ENCODE results near the gene ADAMTS12. TPM values are rescaled to one million over a fixed set of nuclear protein-coding genes. Genes with fewer than 3 reads are reported as not detected.
"Not testable (repeated sequence)": the region's sequence is repeated elsewhere in the genome, so short reads cannot be mapped to it uniquely, and the experiment has no call there.

The ADAMTS12 gene
- total and polyA plus RNA-seq, 3 experiments from 2014 or later, result not detected

DNA sequence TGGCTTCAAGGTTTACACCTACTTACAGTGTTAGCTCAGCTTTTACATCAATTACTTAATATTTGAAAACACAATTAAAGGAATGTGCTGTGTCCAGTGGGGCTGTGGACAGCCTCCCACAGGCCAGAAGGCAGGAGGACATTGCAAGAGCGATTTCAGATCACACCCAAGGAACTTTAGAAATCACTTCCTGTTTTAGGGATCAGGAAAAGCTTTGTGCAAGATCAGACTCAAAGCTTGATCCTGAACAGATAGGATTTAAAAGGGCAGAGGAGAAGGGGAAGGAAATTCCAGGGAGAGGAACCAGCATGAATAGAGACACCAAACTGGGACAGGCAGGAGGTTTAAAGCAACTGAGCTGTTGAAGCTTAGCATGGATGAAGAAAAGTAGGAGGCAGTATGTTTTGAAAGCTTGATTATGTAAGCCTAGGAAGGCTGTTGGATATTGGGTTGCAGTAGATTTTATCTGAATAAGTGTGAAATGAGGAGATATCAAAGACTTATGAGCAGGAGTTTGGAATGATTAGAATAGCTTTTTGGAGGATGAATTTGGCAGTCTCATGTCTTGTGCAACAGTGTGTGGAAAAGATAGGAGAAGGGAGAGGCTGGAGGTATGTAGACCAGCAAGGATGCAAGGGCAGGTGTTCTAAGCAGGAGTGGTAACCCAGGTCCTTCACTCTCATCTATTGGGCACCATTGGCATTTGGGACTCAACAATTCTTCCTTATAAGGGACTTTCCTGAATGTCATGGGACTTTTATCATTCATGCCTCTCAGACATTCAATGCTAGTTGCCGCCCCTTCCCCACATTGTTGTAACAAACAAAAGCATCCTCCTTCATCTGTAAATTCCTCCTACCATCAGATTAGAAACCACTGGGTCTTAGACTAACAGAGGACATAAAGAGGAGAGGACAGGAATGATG lies 327.5 kb downstream of the ADAMTS12 start:
- H3K27ac ChIP-seq (ENCODE audit: low read depth, low read length), result no peak overlapping the region
- Mint-ChIP-seq H3K4me3 (no peak overlapping the region), H3K27ac (peak overlapping the region in 1 of 8 donors; percentile 28), H3K36me3 (no peaks in the 10 kb centered on the region), H3K4me1 (no peaks in the 10 kb centered on the region), H3K27me3 (peaks cover 0 to 13% of the 10 kb centered on the region in 2 donors), H3K9me3 (no peaks in the 10 kb centered on the region)
- POLR2A ChIA-PET, result no interaction called here
- no peaks in the 10 kb centered on the region for H3K9me3 ChIP-seq (ENCODE audit: low read length)
- DNase-seq, result no peak
- H3K4me1 ChIP-seq (ENCODE audit: insufficient read depth, low read length), result no peaks in the 10 kb centered on the region
- no peak overlapping the region for H3K4me3 ChIP-seq (ENCODE audit: low read length)
- CTCF ChIA-PET, result no interaction called here
- H3K27me3 ChIP-seq (ENCODE audit: insufficient read depth, low read length, poor library complexity, severe bottlenecking), result no peaks in the 10 kb centered on the region
- H3K36me3 ChIP-seq (ENCODE audit: insufficient read depth, low read length), result no peaks in the 10 kb centered on the region

DNA sequence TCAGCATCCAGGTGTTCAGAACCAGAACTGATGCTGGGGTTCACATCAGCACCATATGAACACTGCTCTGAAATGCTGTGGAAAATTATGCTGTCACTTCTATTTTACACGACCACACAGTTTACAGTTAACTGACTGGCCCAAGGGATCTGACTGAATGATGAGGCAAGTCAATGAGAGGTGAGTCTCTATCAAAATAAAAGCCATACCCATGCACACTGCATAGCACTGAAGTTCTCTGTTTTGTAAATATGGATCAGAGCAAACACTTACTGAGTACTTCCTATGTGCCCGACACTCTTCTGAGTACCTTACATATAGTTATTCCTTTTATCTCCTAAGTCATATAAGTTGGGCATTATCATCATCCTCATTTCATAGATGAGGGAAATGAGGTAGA lies 328.3 kb downstream of the ADAMTS12 start:
- H3K27ac Mint-ChIP-seq, result no peak overlapping the region
- H3K27me3 Mint-ChIP-seq, result peaks cover 0 to 13% of the 10 kb centered on the region in 2 donors
- H3K4me3 ChIP-seq (ENCODE audit: low read length), result no peak overlapping the region
- H3K9me3 Mint-ChIP-seq, result no peaks in the 10 kb centered on the region
- no peaks in the 10 kb centered on the region for H3K27me3 ChIP-seq (ENCODE audit: insufficient read depth, low read length, poor library complexity, severe bottlenecking)
- H3K4me1 ChIP-seq (ENCODE audit: insufficient read depth, low read length), result no peaks in the 10 kb centered on the region
- ChIA-PET POLR2A (no interaction called here), CTCF (no interaction called here)
- DNase-seq, result no peak
- H3K36me3 Mint-ChIP-seq, result no peaks in the 10 kb centered on the region
- no peaks in the 10 kb centered on the region for H3K36me3 ChIP-seq (ENCODE audit: insufficient read depth, low read length)
- H3K4me1 Mint-ChIP-seq, result no peaks in the 10 kb centered on the region
- H3K4me3 Mint-ChIP-seq, result no peak overlapping the region
- H3K27ac ChIP-seq (ENCODE audit: low read depth, low read length), result no peak overlapping the region
- H3K9me3 ChIP-seq (ENCODE audit: low read length), result no peaks in the 10 kb centered on the region

DNA sequence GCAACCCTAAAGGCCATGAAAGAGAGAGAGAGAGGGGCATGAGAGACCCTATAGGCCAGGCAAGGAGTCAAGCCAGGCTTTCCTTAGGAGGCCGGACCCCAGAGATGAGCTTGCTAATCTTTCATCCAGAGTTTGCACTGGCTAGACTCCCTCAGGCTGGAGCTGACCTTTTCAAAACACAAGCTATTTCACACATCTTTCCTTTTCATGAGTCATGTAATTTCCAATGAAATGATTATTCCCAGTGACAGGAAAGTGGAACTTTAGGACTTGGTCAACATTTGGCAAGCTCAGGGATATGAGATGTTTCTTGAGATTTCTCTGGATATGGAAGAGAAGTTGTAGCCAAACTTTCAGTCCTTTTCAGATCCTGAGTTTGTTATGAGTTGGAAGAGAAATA lies 333.3 kb downstream of the ADAMTS12 start:
- Mint-ChIP-seq H3K9me3 (no peaks in the 10 kb centered on the region), H3K27me3 (no peaks in the 10 kb centered on the region), H3K36me3 (no peaks in the 10 kb centered on the region), H3K4me1 (no peaks in the 10 kb centered on the region), H3K27ac (no peak overlapping the region), H3K4me3 (no peak overlapping the region)
- no peak for DNase-seq
- Histone ChIP-seq H3K4me3 (ENCODE audit: low read length) (no peak overlapping the region), H3K4me1 (ENCODE audit: insufficient read depth, low read length) (no peaks in the 10 kb centered on the region), H3K27me3 (ENCODE audit: insufficient read depth, low read length, poor library complexity, severe bottlenecking) (no peaks in the 10 kb centered on the region), H3K27ac (ENCODE audit: low read depth, low read length) (no peak overlapping the region), H3K9me3 (ENCODE audit: low read length) (no peaks in the 10 kb centered on the region), H3K36me3 (ENCODE audit: insufficient read depth, low read length) (no peaks in the 10 kb centered on the region)
- POLR2A ChIA-PET, result no interaction called here
- CTCF ChIA-PET, result no interaction called here

DNA sequence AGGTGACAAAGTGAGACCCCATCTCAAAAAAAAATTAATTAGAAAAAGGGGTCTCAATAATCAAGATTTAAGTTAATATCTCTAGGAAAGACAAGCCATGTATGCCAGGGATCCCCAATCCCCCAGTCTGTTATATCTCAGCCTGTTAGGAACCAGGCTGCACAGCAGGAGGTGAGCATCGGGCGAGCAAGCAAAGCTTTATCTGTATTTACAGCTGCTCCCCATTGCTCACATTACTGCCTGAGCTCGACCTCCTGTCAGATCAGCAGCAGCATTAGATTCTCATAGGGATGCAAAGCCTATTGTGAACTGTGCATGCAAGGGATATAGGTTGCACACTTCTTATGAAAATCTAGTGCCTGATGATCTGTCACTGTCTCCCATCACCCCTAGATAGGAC lies 334.2 kb downstream of the ADAMTS12 start:
- POLR2A ChIA-PET, result no interaction called here
- Histone ChIP-seq H3K4me1 (ENCODE audit: insufficient read depth, low read length) (no peaks in the 10 kb centered on the region), H3K4me3 (ENCODE audit: low read length) (no peak overlapping the region), H3K27me3 (ENCODE audit: insufficient read depth, low read length, poor library complexity, severe bottlenecking) (no peaks in the 10 kb centered on the region), H3K36me3 (ENCODE audit: insufficient read depth, low read length) (no peaks in the 10 kb centered on the region), H3K9me3 (ENCODE audit: low read length) (no peaks in the 10 kb centered on the region), H3K27ac (ENCODE audit: low read depth, low read length) (no peak overlapping the region)
- DNase-seq, result no peak
- Mint-ChIP-seq H3K9me3 (no peaks in the 10 kb centered on the region), H3K27ac (no peak overlapping the region), H3K4me1 (no peaks in the 10 kb centered on the region), H3K27me3 (peaks cover 0 to 1% of the 10 kb centered on the region in 2 donors), H3K4me3 (no peak overlapping the region), H3K36me3 (no peaks in the 10 kb centered on the region)
- CTCF ChIA-PET, result no interaction called here

DNA sequence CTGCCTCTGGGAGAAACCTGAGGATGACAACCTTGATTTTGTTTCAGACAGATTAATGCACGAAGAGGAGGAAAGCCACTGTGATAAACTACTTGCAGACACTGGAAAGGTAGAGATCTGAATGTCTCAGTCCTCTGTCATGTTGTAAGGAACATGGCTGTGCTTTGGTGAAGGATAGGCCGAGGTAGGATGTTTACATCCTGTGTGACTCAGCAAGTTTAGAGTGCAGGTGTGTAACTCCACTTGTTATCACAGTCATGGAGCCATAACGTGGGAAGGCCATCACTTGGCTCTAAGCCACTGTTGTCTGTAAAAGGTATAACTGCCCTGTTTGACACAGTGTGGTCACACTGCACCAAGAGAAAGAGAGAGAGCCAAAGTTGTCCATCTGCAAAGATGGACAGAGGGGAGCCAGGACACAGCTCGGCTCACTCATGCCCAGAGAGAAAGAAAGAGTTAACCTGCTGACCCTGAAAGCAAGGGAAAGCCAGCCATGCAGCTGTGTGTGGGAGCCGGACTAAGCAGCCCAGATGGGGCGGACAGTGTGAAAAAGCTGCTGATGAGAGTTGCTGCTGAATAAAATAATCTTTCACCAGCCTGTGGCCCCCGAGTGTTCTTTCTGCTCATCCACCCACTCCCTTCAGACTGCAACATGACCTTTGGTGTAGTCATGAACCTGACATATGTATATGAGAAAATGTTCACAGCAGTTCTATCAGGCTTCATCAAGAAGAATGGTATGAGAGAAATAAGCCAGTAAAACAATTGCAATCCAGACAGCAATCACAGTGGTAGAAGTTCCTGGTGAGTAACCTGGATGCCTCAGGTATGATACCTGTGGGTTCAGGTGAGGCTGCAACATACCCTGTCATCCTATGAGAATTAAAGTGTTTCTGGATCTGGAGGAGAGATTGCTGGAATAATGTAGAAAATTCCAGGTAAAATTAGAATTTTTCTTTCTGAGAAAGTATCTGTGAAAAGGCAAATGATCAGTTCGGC lies 335.2 kb downstream of the ADAMTS12 start:
- ChIA-PET CTCF (no interaction called here), POLR2A (no interaction called here)
- no peaks in the 10 kb centered on the region for H3K36me3 Mint-ChIP-seq
- no peaks in the 10 kb centered on the region for H3K9me3 Mint-ChIP-seq
- no peak for DNase-seq
- H3K27me3 Mint-ChIP-seq, result peaks cover 0 to 3% of the 10 kb centered on the region in 2 donors
- Histone ChIP-seq H3K27me3 (ENCODE audit: insufficient read depth, low read length, poor library complexity, severe bottlenecking) (no peaks in the 10 kb centered on the region), H3K4me3 (ENCODE audit: low read length) (no peak overlapping the region), H3K9me3 (ENCODE audit: low read length) (no peaks in the 10 kb centered on the region), H3K36me3 (ENCODE audit: insufficient read depth, low read length) (no peaks in the 10 kb centered on the region), H3K4me1 (ENCODE audit: insufficient read depth, low read length) (no peaks in the 10 kb centered on the region), H3K27ac (ENCODE audit: low read depth, low read length) (no peak overlapping the region)
- no peaks in the 10 kb centered on the region for H3K4me1 Mint-ChIP-seq
- no peak overlapping the region for H3K4me3 Mint-ChIP-seq
- no peak overlapping the region for H3K27ac Mint-ChIP-seq

DNA sequence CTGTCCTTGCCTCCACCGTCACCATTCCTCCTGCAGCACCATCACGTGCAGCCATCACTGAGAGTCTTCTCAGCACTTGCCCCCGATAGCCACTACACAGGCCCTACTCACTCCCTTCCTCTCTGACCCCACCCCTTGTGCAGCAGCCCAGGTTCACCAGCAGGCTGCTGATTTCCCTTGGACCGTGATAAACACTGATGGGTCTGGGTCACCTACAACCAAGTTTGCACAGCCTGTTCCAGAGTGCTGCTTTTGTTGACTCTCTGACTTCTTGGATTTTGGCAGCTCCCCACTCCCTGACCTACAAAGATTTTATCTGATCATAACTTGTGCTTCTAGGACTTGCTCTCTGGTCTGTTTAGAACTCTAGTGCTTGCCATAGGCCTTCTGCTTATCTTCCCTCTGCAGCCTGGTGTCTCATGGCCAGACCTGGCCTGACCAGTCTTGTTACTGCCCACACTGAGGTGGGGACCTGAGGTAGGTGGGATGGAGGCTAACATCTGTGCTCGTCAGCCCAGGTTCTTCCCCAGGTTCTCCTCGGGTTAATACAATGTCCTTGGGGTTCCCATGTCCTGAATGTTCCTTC lies 341.7 kb downstream of the ADAMTS12 start:
- no peaks in the 10 kb centered on the region for H3K36me3 ChIP-seq (ENCODE audit: insufficient read depth, low read length)
- H3K27me3 ChIP-seq (ENCODE audit: insufficient read depth, low read length, poor library complexity, severe bottlenecking), result no peaks in the 10 kb centered on the region
- peaks cover 0 to 3% (median 0%) of the 10 kb centered on the region in 5 donors for H3K9me3 Mint-ChIP-seq
- no peak overlapping the region for H3K4me3 ChIP-seq (ENCODE audit: low read length)
- no peak overlapping the region for H3K27ac Mint-ChIP-seq
- no peak overlapping the region for H3K27ac ChIP-seq (ENCODE audit: low read depth, low read length)
- H3K9me3 ChIP-seq (ENCODE audit: low read length), result no peaks in the 10 kb centered on the region
- DNase-seq, result no peak
- H3K36me3 Mint-ChIP-seq, result no peaks in the 10 kb centered on the region
- H3K4me3 Mint-ChIP-seq, result no peak overlapping the region
- no peaks in the 10 kb centered on the region for H3K4me1 Mint-ChIP-seq
- ChIA-PET CTCF (no interaction called here), POLR2A (no interaction called here)
- H3K4me1 ChIP-seq (ENCODE audit: insufficient read depth, low read length), result no peaks in the 10 kb centered on the region
- H3K27me3 Mint-ChIP-seq, result peaks cover 12% of the 10 kb centered on the region in 2 donors

DNA sequence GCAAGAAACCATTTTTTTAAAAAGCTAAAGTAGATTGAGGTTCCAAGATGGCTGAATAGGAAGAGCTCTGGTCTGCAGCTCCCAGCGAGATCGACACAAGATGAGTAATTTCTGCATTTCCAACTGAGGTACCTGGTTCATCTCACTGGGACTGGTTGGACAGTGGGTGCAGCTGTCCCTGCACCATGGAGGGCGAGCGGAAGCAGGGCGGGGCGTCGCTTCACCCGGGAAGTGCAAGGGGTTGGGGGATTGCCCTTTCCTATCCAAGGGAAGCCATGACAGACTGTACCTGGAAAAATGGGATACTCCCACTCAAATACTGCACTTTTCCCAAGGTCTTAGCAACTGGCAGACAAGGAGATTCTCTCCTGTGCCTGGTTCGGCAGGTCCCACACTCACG lies 352.0 kb downstream of the ADAMTS12 start:
- POLR2A ChIA-PET; H3K36me3 Mint-ChIP-seq; CTCF ChIA-PET; H3K27me3 ChIP-seq (ENCODE audit: insufficient read depth, low read length, poor library complexity, severe bottlenecking); H3K27ac Mint-ChIP-seq; DNase-seq; H3K4me1 Mint-ChIP-seq; H3K4me3 ChIP-seq (ENCODE audit: low read length); H3K4me1 ChIP-seq (ENCODE audit: insufficient read depth, low read length); H3K4me3 Mint-ChIP-seq; H3K27ac ChIP-seq (ENCODE audit: low read depth, low read length); H3K9me3 Mint-ChIP-seq; H3K9me3 ChIP-seq (ENCODE audit: low read length); H3K36me3 ChIP-seq (ENCODE audit: insufficient read depth, low read length): not testable (repeated sequence)
- H3K27me3 Mint-ChIP-seq, result peaks cover 11 to 37% of the 10 kb centered on the region in 2 donors

DNA sequence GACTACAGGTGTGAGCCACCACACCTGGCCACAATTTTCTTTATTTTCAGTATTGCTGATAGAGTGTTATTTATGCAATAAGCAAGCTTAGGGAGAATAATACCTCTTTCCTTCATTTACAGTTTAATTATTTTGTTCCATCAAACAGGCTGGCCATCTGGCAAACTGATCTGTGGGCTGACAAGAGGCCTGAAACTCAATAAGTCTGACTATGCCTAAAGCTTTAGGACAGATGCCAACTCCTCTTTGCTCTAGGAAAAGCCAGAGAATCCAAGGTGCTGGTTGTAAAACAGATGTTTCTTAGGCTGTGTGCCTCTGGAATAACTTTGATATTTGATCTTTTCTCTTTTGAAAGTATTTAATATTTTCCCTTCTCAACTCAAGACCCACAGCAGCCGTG lies 352.6 kb downstream of the ADAMTS12 start:
- no peak for DNase-seq
- CTCF ChIA-PET, result no interaction called here
- Mint-ChIP-seq H3K36me3 (peaks cover 0 to 5% (median 0%) of the 10 kb centered on the region in 3 donors), H3K27ac (no peak overlapping the region), H3K27me3 (peaks cover 11 to 37% of the 10 kb centered on the region in 2 donors), H3K9me3 (peaks cover 0 to 5% (median 0%) of the 10 kb centered on the region in 5 donors), H3K4me1 (no peaks in the 10 kb centered on the region), H3K4me3 (no peak overlapping the region)
- Histone ChIP-seq H3K27ac (ENCODE audit: low read depth, low read length) (no peak overlapping the region), H3K4me3 (ENCODE audit: low read length) (no peak overlapping the region), H3K9me3 (ENCODE audit: low read length) (no peaks in the 10 kb centered on the region), H3K27me3 (ENCODE audit: insufficient read depth, low read length, poor library complexity, severe bottlenecking) (no peaks in the 10 kb centered on the region), H3K36me3 (ENCODE audit: insufficient read depth, low read length) (no peaks in the 10 kb centered on the region), H3K4me1 (ENCODE audit: insufficient read depth, low read length) (no peaks in the 10 kb centered on the region)
- POLR2A ChIA-PET, result no interaction called here
